Stimulated activated CD4-positive, alpha-beta T cell treated with anti-CD3 and anti-CD28 coated beads, Interleukin-15, amount 100 ng/mL, for 1 hour (primary cell): ENCODE measurements around the gene GTPBP8.
"Not testable (repeated sequence)": the region's sequence is repeated elsewhere in the genome, so short reads cannot be mapped to it uniquely, and the experiment has no call there.

Experiments used
- DNase-seq, 2 donors: peaks; one replicate each; pipeline ENCODE4 v3.0.0-alpha.2; 2020; ENCODE audit warnings: low read depth in 1 of 2, low spot score in 1 of 2

GTPBP8 gene

DNA sequence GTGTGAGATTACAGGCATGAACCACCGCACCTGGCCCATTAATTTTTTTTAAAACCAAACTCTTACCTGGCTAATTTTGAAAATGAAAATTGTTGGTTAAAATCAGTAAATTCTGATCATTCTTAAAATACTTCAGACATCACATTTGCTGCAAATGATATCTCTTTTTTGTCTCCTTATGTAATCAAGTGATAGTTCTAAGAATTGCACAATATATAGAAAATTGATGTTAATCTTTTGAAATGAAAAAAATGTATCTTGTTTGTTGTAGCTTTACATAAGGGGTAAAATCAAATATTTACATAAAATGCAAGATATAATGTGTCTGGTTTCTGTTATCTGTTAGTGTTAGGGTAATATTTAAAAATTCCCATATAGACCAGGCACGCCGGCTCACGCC, 5.0 kb downstream of the GTPBP8 start:
- DNase-seq: no peak

DNA sequence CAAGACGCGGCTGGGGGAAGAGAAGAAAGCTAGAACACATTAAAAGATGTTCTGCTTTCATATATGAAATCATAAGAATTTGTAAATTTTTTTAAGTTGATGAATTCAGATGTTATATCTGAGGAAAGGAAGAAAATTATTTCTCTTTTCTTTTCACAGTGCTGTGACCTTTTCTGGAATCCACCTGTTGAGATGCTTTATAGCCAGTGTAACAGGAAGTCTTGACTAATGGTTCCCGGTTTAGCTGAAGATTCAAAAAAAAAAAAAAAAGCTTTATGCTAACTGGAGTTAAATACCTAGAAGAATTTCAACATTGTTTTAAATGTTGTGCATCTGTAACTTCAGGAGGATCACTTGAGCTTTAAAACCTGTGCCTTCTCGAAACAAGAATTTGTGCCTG, 9.9 kb downstream of the GTPBP8 start:
- DNase-seq: no peak

GRCh38 chr3:113002037-113002436, 11.3 kb downstream of the GTPBP8 start:
- no peak for DNase-seq

GRCh38 chr3:113002679-113003078, 11.9 kb downstream of the GTPBP8 start:
- peak in 1 of 2 donors; percentile 17 for DNase-seq

GRCh38 chr3:113005611-113006010, 14.8 kb downstream of the GTPBP8 start:
- no peak for DNase-seq

DNA sequence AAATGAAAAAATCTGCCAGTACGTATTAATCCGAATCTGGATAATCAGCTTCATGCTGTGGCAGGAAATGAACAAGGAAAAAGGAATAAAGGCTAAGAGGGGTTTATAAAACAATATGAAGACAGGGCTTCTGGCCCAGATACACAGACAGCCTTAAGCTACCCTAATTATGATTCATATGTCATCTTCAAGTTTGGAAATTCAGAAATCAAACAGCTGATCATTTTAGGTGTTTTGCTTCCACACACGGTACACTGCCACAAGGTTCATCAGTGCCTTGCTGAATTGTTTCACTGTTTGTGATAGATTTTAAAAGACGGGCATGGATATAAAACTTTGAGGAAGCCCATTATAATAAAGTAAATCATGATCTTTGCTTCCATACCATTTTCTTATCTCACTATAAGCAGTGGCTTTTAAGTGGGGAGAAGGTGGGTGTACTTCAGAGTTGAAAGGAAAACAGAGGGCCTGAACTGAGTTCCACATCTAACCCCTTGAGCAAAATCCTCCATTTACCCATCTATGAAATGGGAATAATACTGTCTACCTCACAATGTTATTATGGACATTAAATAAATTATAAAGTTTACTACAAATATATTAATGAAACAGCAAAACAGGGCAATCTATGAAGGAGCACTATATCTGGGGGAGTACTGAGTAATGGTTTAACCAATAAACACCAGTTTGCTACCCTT, 15.7 kb downstream of the GTPBP8 start:
- DNase-seq: no peak

GRCh38 chr3:113008117-113008516, 17.3 kb downstream of the GTPBP8 start:
- DNase-seq: no peak

GRCh38 chr3:113013593-113013992, 22.8 kb downstream of the GTPBP8 start:
- no peak for DNase-seq

GRCh38 chr3:113018536-113019181, 27.9 kb downstream of the GTPBP8 start:
- no peak for DNase-seq

DNA sequence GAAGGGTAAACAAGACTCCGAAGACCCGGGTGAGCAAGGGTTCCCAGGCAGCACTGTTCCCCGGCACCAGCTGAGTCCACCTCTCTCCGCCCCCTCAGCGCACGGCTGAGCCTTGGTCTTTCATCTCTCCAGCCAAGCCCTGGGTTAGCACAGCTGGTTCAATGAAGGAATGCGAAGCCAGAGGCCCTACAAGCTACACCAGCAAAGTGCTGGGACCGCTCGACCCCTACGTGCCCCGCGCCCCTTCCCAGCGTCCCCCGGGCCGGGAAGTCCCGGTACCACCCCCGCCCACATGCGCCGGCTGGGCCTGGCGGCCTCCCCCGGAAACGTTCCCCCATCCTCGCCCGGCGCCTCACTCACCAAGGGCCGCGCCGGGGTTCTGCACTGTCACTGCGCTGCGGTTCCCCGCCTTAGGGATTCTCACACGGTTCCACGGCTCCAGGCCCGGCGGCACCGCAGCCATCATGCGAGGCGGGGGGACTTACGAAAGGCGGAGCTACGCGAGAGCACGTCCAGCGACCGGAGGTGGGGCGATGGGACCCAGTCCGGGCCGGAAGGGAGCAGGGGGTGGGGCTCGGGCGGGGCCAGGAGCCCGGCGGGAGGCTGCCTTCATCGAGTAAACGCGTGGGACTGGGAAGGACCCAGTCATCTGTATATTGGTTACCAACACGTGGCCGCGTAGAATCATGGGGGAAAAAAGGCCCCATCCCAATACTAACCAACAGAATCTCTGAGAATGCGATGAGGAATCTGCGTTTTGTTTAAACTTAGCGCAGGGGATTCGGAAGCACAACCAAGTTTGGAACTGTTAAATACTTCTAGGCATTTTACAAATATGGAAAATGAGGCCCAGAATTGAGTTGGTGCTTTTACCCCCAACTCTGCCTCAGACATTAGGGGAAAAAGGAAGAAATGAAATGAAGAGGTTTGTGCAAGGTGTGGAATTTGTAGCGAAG, 28.7 kb downstream of the GTPBP8 start:
- DNase-seq: peak; percentile 62 to 81

- no peak for DNase-seq
Observed at GRCh38 chr3:113021471-113021870, 30.7 kb downstream of the GTPBP8 start.

GRCh38 chr3:113034011-113034410, 43.2 kb downstream of the GTPBP8 start:
- no peak for DNase-seq

DNA sequence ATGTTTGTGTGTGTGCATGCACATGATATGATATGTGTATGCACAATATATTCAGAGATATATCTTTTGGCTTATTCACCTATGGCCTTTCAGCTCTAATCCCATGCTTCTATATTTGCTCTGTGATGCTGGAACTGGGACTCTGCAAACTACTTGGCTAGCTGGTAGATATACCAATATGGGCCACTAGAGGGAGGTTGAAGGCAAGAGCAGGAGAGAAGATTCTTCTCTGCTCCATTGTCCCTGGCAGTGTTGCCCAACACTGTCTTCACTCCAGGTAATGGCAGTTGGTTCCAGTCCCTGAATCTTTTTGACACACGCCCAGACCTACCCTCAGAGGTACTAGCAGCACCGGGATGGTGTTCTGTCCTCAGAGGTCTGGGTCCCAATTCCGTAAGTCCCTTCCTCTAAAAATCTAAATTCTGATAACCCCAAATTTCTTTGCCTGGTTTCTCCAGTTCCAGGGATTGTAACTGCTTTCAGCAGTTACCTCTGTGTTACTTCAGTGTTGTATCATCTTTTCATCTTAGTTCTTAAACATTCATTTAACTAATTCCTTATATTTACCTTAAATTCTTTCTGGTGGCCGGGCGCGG, 44.7 kb downstream of the GTPBP8 start:
- no peak for DNase-seq

DNA sequence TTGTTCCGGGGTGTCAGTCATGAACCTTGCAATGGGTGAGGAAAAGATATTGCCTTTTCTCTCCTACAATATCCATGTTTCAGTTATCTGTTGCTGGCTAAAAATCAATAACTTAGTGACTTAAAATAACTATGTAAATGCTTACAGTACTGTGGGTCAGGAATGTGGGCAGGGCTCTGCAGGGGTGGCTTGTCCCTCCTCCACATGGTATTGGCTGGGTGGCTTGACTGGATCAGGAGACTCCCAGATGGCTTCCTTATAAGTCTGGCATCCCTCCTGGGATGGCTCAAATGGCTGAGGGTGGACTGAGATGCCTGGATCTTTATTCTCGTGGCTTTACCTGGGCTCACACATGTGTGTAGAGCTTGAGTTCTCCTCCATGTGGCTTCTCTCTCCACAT, 47.5 kb downstream of the GTPBP8 start:
- DNase-seq: no peak

- no peak for DNase-seq
Observed at GRCh38 chr3:113039546-113039945, 48.8 kb downstream of the GTPBP8 start.

- no peak for DNase-seq
Observed at GRCh38 chr3:113040231-113040630, 49.4 kb downstream of the GTPBP8 start.

- DNase-seq: no peak
Observed at GRCh38 chr3:113043686-113044085, 52.9 kb downstream of the GTPBP8 start.

- DNase-seq: not testable (repeated sequence)
Observed at GRCh38 chr3:113046186-113046965, 55.6 kb downstream of the GTPBP8 start.

- peak; percentile 63 to 66 for DNase-seq
Observed at GRCh38 chr3:113051302-113051711, 60.5 kb downstream of the GTPBP8 start.
